Measurements from ENCODE around the gene BIN1.

- TF ChIP-seq, protein P1, sequence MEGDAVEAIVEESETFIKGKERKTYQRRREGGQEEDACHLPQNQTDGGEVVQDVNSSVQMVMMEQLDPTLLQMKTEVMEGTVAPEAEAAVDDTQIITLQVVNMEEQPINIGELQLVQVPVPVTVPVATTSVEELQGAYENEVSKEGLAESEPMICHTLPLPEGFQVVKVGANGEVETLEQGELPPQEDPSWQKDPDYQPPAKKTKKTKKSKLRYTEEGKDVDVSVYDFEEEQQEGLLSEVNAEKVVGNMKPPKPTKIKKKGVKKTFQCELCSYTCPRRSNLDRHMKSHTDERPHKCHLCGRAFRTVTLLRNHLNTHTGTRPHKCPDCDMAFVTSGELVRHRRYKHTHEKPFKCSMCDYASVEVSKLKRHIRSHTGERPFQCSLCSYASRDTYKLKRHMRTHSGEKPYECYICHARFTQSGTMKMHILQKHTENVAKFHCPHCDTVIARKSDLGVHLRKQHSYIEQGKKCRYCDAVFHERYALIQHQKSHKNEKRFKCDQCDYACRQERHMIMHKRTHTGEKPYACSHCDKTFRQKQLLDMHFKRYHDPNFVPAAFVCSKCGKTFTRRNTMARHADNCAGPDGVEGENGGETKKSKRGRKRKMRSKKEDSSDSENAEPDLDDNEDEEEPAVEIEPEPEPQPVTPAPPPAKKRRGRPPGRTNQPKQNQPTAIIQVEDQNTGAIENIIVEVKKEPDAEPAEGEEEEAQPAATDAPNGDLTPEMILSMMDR (conservative IDR thresholded peaks at IDR 0.05; ENCODE audit: low read depth, low read length), result no peak
- TF ChIP-seq EZH2 (IDR thresholded peaks at IDR 0.05; ENCODE audit: borderline replicate concordance, low read depth, low read length, poor library complexity, severe bottlenecking), result no peak
Measured at GRCh38 chr2:127053731-127054603, 53.0 kb downstream of the BIN1 start.

Data from A673 (cell line).